HL-60 (cell line): ENCODE measurements around the gene TNRC18.

Experiments
- TF ChIP-seq, protein P1 (sequence below): IDR thresholded peaks from one replicate; pipeline ENCODE4 v1.5.1; 2011; ENCODE audit warnings: low read length, control low read depth, inconsistent platforms; ENCODE audit not compliant: insufficient read depth
- TF ChIP-seq, protein P2 (sequence below): IDR thresholded peaks from 2 replicates; pipeline ENCODE4 v1.6.1; 2012; ENCODE audit warnings: low read depth; ENCODE audit not compliant: insufficient replicate concordance

DNA sequence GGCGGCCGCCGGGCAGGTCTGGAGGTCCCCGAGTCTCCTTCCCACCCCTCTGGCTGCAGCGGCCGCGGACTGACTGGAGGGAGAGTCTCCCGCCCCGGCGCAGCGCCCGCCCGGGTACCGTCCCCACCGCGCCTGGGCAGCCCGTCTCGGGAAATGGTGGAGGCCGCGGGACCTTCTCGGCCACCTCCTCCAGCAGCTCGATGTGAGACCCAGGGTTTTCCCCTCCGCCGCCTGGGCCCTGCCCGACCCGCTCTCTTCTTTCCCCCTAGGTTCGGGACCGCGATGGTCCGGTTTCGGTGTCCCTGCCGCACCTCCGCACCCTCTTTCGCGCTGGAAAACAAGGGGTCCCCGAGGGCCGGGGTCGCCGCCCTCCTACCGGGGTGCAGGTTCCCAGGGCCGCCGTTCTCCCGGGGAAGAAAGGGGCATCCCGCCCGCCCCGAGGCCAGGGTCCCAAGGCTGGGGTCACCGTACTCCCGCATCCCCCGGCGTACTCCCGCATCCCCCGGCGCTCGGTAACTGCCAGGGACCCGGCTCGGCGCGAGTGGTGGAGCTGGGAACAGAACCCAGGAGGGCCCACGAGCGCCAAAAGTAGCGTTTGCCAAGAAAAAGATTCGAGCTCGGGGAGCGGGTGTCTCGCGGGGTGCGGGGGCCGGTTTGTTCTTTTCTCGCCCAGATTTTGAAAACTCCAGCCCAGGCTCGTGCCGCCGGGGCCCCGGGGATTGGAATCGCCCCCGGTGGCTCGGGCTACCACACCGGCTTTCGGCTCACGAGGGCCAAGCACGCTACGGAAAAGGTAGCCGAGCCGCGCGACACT lies 3.4 kb downstream of the TNRC18 start:
- TF ChIP-seq, protein P1, sequence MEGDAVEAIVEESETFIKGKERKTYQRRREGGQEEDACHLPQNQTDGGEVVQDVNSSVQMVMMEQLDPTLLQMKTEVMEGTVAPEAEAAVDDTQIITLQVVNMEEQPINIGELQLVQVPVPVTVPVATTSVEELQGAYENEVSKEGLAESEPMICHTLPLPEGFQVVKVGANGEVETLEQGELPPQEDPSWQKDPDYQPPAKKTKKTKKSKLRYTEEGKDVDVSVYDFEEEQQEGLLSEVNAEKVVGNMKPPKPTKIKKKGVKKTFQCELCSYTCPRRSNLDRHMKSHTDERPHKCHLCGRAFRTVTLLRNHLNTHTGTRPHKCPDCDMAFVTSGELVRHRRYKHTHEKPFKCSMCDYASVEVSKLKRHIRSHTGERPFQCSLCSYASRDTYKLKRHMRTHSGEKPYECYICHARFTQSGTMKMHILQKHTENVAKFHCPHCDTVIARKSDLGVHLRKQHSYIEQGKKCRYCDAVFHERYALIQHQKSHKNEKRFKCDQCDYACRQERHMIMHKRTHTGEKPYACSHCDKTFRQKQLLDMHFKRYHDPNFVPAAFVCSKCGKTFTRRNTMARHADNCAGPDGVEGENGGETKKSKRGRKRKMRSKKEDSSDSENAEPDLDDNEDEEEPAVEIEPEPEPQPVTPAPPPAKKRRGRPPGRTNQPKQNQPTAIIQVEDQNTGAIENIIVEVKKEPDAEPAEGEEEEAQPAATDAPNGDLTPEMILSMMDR = no peak
- TF ChIP-seq, protein P2, sequence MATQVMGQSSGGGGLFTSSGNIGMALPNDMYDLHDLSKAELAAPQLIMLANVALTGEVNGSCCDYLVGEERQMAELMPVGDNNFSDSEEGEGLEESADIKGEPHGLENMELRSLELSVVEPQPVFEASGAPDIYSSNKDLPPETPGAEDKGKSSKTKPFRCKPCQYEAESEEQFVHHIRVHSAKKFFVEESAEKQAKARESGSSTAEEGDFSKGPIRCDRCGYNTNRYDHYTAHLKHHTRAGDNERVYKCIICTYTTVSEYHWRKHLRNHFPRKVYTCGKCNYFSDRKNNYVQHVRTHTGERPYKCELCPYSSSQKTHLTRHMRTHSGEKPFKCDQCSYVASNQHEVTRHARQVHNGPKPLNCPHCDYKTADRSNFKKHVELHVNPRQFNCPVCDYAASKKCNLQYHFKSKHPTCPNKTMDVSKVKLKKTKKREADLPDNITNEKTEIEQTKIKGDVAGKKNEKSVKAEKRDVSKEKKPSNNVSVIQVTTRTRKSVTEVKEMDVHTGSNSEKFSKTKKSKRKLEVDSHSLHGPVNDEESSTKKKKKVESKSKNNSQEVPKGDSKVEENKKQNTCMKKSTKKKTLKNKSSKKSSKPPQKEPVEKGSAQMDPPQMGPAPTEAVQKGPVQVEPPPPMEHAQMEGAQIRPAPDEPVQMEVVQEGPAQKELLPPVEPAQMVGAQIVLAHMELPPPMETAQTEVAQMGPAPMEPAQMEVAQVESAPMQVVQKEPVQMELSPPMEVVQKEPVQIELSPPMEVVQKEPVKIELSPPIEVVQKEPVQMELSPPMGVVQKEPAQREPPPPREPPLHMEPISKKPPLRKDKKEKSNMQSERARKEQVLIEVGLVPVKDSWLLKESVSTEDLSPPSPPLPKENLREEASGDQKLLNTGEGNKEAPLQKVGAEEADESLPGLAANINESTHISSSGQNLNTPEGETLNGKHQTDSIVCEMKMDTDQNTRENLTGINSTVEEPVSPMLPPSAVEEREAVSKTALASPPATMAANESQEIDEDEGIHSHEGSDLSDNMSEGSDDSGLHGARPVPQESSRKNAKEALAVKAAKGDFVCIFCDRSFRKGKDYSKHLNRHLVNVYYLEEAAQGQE = no peak
